HT-29 (cell line): ENCODE data around the gene HRH2. TPM values are rescaled to one million over a fixed set of nuclear protein-coding genes. Genes with fewer than 3 reads are reported as not detected.

Experiments used
- DNase-seq: peaks from one replicate; pipeline ENCODE4 v3.0.0-alpha.2; 2015; ENCODE audit warnings: low spot score
- total RNA-seq: library from RNA; depleted of rRNA; stranded (reverse); fragments of >200 nt; shearing (Covaris generic); gene quantifications from 2 replicates; pipeline ENCODE4 v1.2.3, GENCODE V29; 2014

HRH2 gene
- total RNA-seq, 1 experiment from 2014 or later, result not detected

DNA sequence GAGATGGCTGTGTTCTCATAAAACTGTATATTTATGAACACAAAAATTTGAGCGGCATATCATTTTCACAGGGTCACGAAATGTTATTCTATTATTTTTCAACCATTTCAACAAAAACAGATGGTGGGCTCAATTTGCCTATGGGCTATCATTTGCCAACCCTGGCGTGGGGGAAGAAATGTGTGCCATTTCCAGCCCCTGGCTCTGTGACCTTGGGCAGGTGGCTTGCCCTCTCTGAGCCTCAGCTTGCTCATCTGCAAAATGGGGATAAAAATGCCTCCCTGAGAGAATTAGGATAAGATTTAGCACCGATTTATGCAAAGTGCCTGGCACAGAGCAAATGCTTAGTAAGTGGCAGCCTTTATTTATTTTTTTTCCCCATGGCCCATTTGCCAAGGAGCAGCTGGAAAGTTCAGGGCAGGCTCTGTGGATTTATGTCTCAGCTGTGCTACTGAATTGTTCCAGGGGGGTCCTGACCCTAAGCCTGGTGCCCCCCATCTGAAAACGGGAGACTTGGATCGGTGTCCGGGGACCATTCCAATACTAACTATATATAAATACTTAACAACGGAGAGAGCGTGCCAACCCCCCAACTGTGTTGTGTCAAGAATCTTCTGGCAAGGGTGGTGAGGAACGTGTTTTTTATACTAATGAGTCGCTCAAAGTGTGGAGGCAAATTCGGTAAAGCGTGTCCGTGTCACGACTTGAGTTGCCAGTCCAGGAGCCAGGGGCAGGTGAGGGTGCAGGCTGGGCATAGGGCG is 34.5 kb downstream of the HRH2 start:
- DNase-seq, result no peak

DNA sequence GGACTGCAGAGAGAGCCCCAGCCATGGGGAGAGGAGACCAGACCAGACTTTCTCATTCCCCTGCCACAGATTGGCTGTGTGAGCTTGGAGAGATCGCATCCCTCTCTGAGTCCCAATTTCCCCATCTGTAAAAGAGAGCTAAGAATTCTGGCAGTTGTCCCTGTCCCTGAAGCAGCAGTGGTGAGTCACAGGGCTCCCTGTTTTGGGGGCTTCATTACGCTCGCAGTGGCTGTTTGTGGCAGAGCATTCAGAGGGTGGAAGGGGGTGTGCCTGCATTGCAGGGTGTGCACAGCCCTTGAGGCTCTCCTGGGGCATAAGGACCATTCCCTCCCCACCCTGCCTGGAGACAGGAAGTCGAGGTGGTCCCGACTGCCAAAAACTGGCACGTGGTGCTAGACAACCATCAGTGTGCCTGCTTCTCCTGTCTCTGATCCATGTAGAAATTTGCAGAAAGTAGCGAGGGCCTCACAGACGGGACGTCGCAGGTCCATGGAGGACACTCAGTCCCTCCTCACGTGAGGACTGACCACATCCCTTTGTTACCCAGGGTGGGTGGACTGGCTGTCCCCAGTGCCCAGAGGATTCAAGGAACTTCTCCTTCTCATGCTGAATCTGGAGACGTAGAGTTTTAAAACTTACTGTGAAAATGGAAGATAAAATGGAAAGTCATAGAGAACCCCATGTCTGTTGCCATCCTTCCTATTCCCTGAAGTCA is 35.3 kb downstream of the HRH2 start:
- DNase-seq, result no peak

GRCh38 chr5:175693741-175694140 is 35.9 kb downstream of the HRH2 start:
- no peak for DNase-seq

GRCh38 chr5:175694371-175695160 is 36.7 kb downstream of the HRH2 start:
- no peak for DNase-seq

GRCh38 chr5:175695161-175696126 is 37.6 kb downstream of the HRH2 start:
- no peak for DNase-seq

- peak; percentile 59 for DNase-seq
These were observed 38.4 kb downstream of the HRH2 start for GRCh38 chr5:175696139-175696854.

GRCh38 chr5:175696855-175697198 is 39.0 kb downstream of the HRH2 start:
- no peak for DNase-seq

DNA sequence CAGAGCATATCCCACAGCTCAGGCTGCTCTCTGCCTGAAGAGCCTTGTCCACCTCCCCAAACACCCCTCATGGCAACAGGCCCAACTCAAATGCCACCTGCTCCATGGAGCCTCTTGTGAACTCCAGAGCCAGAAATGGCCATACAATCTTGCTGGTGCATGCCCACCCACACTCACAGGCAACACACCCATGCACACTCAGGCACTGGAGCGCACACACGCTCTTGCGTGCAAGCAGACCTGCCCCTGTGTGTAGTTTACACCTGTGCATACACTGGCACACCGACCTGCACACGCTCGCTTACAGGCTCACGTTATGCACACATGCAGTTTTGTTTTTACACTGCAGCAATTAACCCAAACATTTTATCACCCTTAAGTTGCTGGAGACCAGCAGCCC is 40.0 kb downstream of the HRH2 start:
- DNase-seq, result no peak

DNA sequence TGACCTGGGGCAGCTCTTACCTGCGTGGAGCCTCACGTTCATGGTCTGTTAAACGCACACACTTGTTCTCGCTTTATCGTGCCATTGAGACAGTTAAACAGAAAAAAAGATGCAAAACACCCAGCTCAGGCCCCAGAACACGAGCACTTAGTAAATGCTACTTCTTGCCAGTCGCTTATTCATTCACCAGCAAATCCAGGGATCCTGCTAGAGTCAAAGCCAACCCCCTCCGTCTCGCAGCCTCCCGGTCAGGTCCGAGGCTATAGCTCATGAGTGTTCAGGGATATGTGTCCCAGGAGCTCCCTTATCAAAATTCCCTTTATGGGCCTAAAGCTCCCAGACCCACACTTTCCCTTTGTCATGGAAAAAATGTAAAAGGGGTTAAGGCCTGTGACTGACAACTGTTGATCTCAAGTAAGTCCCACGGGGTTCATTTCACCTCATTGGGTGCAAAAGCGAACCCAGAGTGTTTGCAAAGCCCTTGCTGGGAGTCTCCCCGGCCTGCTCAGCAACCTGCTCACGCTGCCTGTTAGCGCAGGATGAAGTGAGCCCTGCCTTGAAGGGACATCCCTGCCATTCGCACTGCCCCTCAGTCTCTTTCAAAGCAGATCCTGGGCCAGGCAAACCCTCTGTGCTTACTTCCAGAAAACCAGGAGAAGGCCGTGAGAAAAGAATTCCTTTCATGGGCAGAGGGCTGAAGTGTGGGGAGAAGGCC is 40.7 kb downstream of the HRH2 start:
- DNase-seq, result no peak

DNA sequence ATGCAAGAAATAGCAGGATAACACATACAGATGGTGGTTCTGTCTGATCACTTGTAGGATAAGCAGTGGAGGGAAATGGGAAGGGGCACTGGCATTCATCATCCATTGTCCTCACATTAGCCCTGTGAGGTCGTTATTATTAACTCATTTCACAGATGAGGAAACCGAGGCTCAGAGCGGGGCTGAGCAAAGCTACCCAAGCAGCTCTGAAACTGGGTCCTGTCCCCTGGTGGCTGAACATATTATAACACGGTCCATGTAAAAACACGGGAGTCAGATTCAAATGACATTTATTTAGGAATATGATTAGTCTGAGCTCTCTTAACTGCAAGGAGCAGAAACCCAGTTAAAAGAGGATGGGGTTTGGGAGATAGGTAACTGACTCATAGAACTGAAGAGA is 43.1 kb downstream of the HRH2 start:
- peak; percentile 17 for DNase-seq

GRCh38 chr5:175701797-175702196 is 43.9 kb downstream of the HRH2 start:
- DNase-seq, result no peak

GRCh38 chr5:175706499-175706898 is 48.6 kb downstream of the HRH2 start:
- no peak for DNase-seq

DNA sequence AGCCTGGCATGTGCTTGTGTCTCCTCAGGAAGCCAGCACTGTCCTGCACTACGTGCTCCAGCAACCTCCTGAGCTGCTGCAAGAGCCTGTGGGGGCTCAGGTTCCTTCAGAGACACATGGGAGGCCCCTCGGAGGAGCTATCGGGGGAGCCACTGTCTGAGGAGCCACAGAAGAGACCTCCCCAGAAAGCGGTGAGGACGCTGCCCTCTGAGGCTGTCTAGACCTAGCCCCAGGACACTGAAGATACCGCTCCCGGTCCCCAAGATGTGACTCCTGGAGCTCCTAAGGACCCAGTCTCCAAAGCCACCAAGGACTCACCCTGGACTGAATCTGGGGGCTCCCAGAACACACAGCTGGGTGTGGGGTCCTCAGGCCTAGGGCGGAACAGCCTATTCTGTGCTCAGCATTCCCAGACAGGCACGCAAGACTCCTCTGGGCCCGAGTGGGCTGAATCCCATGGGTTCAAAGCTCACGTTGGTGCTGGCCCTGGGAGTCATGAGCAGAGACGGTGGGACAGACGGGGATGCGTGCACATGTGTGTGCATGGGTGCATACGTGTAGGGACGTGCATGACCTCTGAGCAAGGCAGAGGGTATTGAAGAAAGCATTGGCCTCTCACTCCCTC is 50.0 kb downstream of the HRH2 start:
- no peak for DNase-seq

GRCh38 chr5:175709276-175709781 is 51.5 kb downstream of the HRH2 start:
- no peak for DNase-seq

GRCh38 chr5:175710326-175710725 is 52.5 kb downstream of the HRH2 start:
- no peak for DNase-seq

DNA sequence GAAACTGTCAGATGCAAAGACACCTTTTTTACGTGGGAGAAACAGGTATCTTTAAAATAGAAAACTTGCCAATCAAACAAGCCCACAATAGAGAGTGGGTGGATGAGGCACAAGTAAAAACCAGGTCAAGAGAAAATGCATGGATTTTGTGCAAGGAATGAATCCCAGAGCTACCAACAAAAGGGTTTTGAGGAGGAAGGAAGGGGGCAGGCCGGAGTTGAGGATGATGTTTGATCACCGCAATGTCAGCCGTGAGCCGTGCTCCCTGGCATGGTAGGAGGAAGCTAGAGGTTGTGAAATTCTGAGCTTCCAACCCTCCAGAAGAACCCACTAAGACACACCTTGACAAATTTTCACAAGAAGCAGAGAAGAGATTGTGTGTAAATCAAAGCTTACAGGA is 53.2 kb downstream of the HRH2 start:
- no peak for DNase-seq

DNA sequence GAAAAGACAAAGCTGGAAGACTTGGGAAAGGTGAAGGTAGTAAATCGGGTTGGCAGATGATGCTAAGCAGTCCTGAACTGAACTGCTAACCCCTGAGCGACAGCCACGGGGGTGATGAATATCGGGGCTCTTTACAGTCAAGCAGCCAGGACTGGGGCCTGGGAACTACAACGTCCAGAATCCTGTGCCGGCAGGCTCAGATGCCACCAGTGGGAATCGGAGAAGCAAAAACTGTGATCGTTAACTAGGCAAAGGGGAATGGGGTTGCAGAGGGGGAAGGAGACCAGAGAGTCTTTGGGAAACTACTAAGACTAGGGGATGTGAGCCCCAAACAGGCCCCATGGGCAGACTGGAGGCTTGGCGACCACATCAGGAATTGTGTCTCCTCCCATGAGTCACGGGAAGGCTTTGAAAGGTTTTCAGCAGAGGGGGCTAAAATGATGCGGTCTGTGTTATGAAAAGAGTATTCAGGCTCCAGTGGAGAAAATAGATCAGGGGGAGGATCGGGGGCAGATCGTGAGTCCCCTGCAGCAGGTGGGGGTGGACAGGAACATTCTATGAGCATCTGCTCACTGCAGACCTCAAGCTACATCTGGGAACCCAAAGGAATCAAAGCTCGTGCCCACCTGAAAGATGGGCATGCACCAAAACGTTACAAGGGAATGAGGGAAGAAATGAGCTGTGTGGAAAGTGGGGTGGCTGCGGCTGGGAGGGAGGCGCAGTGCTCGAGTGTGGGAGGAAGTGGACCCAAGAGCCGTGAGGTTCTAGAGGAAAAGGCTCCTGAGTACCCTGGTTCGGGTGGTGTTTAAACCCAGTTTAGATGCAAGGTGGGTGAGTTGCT is 53.8 kb downstream of the HRH2 start:
- DNase-seq, result no peak

DNA sequence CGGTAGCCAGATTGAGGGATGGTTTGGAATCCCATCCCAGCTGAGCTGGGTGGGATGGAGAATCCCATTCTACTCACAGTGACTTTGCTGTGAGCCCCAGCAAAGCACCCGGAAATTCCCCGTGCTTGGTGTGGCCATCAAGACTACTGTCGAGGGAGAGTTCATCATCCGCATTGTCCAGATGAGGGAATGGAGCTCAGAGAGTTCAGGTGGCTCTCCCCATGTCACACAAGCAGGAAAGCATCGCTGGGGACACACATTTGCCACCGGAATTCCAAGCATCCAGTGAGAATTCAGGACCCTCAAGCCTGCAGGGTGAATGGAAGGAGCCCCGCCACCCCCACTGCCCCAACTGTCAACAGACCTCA is 54.4 kb downstream of the HRH2 start:
- no peak for DNase-seq
